H1 (cell line): Measurements from ENCODE around the gene CUX1. TPM values are rescaled to one million over a fixed set of nuclear protein-coding genes. Genes with fewer than 3 reads are reported as not detected.

Experiments
- CTCF ChIA-PET: fragments of 300-600 bp; sonication (Branson Sonifier 250); formaldehyde crosslinking; loops from one replicate; lab custom pipeline; 2021; ENCODE audit not compliant: partially characterized antibody; lab: Charles Lee
- POLR2A ChIA-PET: fragments of 300-600 bp; sonication (Branson Sonifier 250); formaldehyde crosslinking; loops from one replicate; lab custom pipeline; 2021; ENCODE audit warnings: inconsistent platforms; ENCODE audit not compliant: partially characterized antibody; lab: Charles Lee
- DNase-seq, 2 experiments: peaks; one replicate each; pipeline versions ENCODE4 v3.0.0 to v3.0.0-alpha.2; 2010 to 2022; ENCODE audit warnings: low spot score in 2 of 2, low read depth in 1 of 2, mixed read lengths in 1 of 2
- FAIRE-seq: peaks from 2 replicates; lab custom pipeline; 2011; peaks lifted over from hg19 to GRCh38; lab: Jason Lieb, UNC
- H2AFZ ChIP-seq: 2 replicates; pipeline ENCODE4 v1.8.1; 2012; ENCODE audit warnings: low read length, inconsistent platforms
- H2AK5ac ChIP-seq: 2 replicates; pipeline ENCODE4 v1.6.1; 2013; ENCODE audit warnings: low read depth, low read length
- H2BK120ac ChIP-seq: replicated peaks from 2 replicates; pipeline ENCODE3; 2013; ENCODE audit warnings: low read depth, low read length, inconsistent platforms
- H2BK12ac ChIP-seq: 2 replicates; pipeline ENCODE4 v1.6.1; 2013; ENCODE audit warnings: low read depth, low read length
- H2BK15ac ChIP-seq: 2 replicates; pipeline ENCODE4 v1.6.1; 2013; ENCODE audit warnings: low read length
- H2BK20ac ChIP-seq: 2 replicates; pipeline ENCODE4 v1.6.1; 2013; ENCODE audit warnings: low read length
- H2BK5ac ChIP-seq: 2 replicates; pipeline ENCODE4 v1.6.1; 2013; ENCODE audit warnings: low read depth, low read length
- H3K14ac ChIP-seq: 2 replicates; pipeline ENCODE4 v1.6.1; 2013; ENCODE audit warnings: inconsistent platforms; ENCODE audit not compliant: insufficient read length
- H3K18ac ChIP-seq: 2 replicates; pipeline ENCODE4 v1.6.1; 2013; ENCODE audit warnings: low read length; ENCODE audit errors: extremely low read depth
- H3K23ac ChIP-seq: 2 replicates; pipeline ENCODE4 v1.6.1; 2013; ENCODE audit warnings: inconsistent platforms; ENCODE audit not compliant: insufficient read length
- H3K23me2 ChIP-seq: 2 replicates; pipeline ENCODE4 v1.6.1; 2013; ENCODE audit warnings: low read depth, low read length
- H3K27ac ChIP-seq: 2 replicates; pipeline ENCODE4 v1.6.1; 2011; ENCODE audit warnings: low read depth, low read length, inconsistent platforms
- H3K27me3 ChIP-seq, 4 experiments: replicated peaks in 1 of 4; 1 replicate in 1 of 4; 2 replicates in 3 of 4; pipeline versions ENCODE4 v1.6.1 to v1.8.1; 2011 to 2013; ENCODE audit warnings: low read length in 3 of 4, mild to moderate bottlenecking in 3 of 4, inconsistent platforms in 2 of 4, mixed read lengths in 2 of 4, moderate library complexity in 1 of 4; ENCODE audit not compliant: control insufficient read depth in 3 of 4, insufficient read depth in 3 of 4; ENCODE audit errors: extremely low read depth in 1 of 4
- H3K36me3 ChIP-seq, 4 experiments: 2 replicates each; pipeline versions ENCODE4 v1.6.1 to v1.8.1; 2011 to 2013; ENCODE audit warnings: mild to moderate bottlenecking in 4 of 4, low read length in 3 of 4, moderate library complexity in 2 of 4, control low read depth in 1 of 4, inconsistent platforms in 1 of 4; ENCODE audit not compliant: insufficient read depth in 4 of 4, control insufficient read depth in 2 of 4
- H3K4ac ChIP-seq: replicated peaks from 2 replicates; pipeline ENCODE3; 2013; ENCODE audit warnings: low read length, low read depth, mixed read lengths, inconsistent platforms; ENCODE audit not compliant: insufficient read length
- H3K4me1 ChIP-seq, 4 experiments: replicated peaks in 1 of 4; 1 replicate in 1 of 4; 2 replicates in 3 of 4; pipeline versions ENCODE4 v1.6.1 to v1.8.1; 2011 to 2013; ENCODE audit warnings: low read length in 3 of 4, inconsistent platforms in 2 of 4, mixed read lengths in 1 of 4; ENCODE audit not compliant: insufficient read depth in 4 of 4, control insufficient read depth in 3 of 4
- H3K4me2 ChIP-seq, 2 experiments: 2 replicates each; pipeline versions ENCODE4 v1.6.1 to v1.8.1; 2011 to 2013; ENCODE audit warnings: low read depth in 2 of 2, low read length in 2 of 2, control low read depth in 1 of 2, inconsistent platforms in 1 of 2, mild to moderate bottlenecking in 1 of 2; ENCODE audit not compliant: insufficient read depth in 1 of 2
- H3K4me3 ChIP-seq, 4 experiments: fragments of 200-600, 300-600 bp in 1 of 4; sonication (generic), shearing (Covaris generic), sonication (Bioruptor Twin) in 1 of 4; 2 replicates each; pipeline versions ENCODE4 v1.5.1 to v1.8.1; 2011 to 2016; ENCODE audit warnings: low read length in 4 of 4, low read depth in 3 of 4, control low read depth in 2 of 4, inconsistent platforms in 2 of 4, mild to moderate bottlenecking in 2 of 4, mixed read lengths in 1 of 4, moderate library complexity in 1 of 4; ENCODE audit not compliant: insufficient read depth in 2 of 4; ENCODE audit errors: extremely low read depth in 1 of 4
- H3K56ac ChIP-seq: replicated peaks from 2 replicates; pipeline ENCODE3; 2013; ENCODE audit warnings: low read depth, mild to moderate bottlenecking, mixed read lengths, low read length, inconsistent platforms; ENCODE audit not compliant: insufficient read length
- H3K79me1 ChIP-seq: 2 replicates; pipeline ENCODE4 v1.6.1; 2013; ENCODE audit warnings: low read depth, low read length, control low read depth
- H3K79me2 ChIP-seq, 2 experiments: 2 replicates each; pipeline versions ENCODE4 v1.6.1 to v1.8.1; 2012 to 2013; ENCODE audit warnings: low read length in 2 of 2, mild to moderate bottlenecking in 2 of 2, inconsistent platforms in 1 of 2; ENCODE audit not compliant: insufficient read depth in 2 of 2, control insufficient read depth in 1 of 2
- H3K9ac ChIP-seq, 4 experiments: replicated peaks in 1 of 4; 1 replicate in 1 of 4; 2 replicates in 3 of 4; pipeline versions ENCODE4 v1.6.1 to v1.8.1; 2011 to 2013; ENCODE audit warnings: low read depth in 3 of 4, low read length in 3 of 4, control low read depth in 2 of 4, mild to moderate bottlenecking in 2 of 4, moderate library complexity in 2 of 4, inconsistent platforms in 1 of 4; ENCODE audit errors: extremely low read depth in 1 of 4
- H3K9me3 ChIP-seq, 2 experiments: 2 replicates each; pipeline versions ENCODE4 v1.6.1 to v1.8.1; 2012 to 2013; ENCODE audit warnings: mild to moderate bottlenecking in 2 of 2, moderate library complexity in 2 of 2, control low read depth in 1 of 2, inconsistent platforms in 1 of 2, low read depth in 1 of 2, low read length in 1 of 2, mixed read lengths in 1 of 2; ENCODE audit not compliant: insufficient read depth in 2 of 2
- H4K20me1 ChIP-seq, 2 experiments: replicated peaks in 1 of 2; 2 replicates each; pipeline versions ENCODE3 to v1.8.1; 2011 to 2013; ENCODE audit warnings: inconsistent platforms in 2 of 2, low read length in 2 of 2, mild to moderate bottlenecking in 1 of 2; ENCODE audit not compliant: insufficient read depth in 2 of 2, control insufficient read depth in 1 of 2
- H4K5ac ChIP-seq: 2 replicates; pipeline ENCODE4 v1.6.1; 2013; ENCODE audit warnings: low read length, low read depth, mixed read lengths, inconsistent platforms; ENCODE audit not compliant: insufficient read length
- H4K8ac ChIP-seq: 2 replicates; pipeline ENCODE4 v1.8.0; 2013; ENCODE audit warnings: mild to moderate bottlenecking, moderate library complexity, low read length, inconsistent platforms; ENCODE audit not compliant: insufficient read depth; ENCODE audit errors: extremely low read depth
- H4K91ac ChIP-seq: replicated peaks from 2 replicates; pipeline ENCODE3; 2013; ENCODE audit warnings: low read length, mixed read lengths, inconsistent platforms; ENCODE audit not compliant: insufficient read length
- KDM5A ChIP-seq: fragments of 200-600 bp; IDR thresholded peaks from 2 replicates; pipeline ENCODE4 v1.7.1; 2012; ENCODE audit warnings: mild to moderate bottlenecking, low read length, inconsistent platforms, mixed read lengths
- WGBS, 2 experiments: shearing (Covaris generic) in 1 of 2; methylation state at CpG; one replicate each; pipeline versions ENCODE4 v1.1.6 to v1.1.7; 2013 to 2015; ENCODE audit warnings: low lambda C conversion rate in 2 of 2, mixed read lengths in 2 of 2, inconsistent platforms in 1 of 2, low coverage in 1 of 2, missing lambda C conversion rate in 1 of 2; ENCODE audit not compliant: insufficient replicate concordance in 2 of 2, insufficient coverage in 1 of 2, insufficient read length in 1 of 2; ENCODE audit errors: extremely low coverage in 1 of 2, missing lambda C conversion rate in 1 of 2; 5-methylcytosine and 5-hydroxymethylcytosine counted together
- polyA plus RNA-seq, 7 experiments: library from polyadenylated mRNA; depleted of rRNA in 3 of 7; stranded (reverse) in 5 of 7; unstranded in 2 of 7; fragments of >200 nt in 5 of 7; fragments of 200-250 nt in 2 of 7; gene quantifications; 1 replicate in 5 of 7; 2 replicates in 1 of 7; 4 replicates in 1 of 7; pipeline versions ENCODE4 v1.2.1 to v1.2.3, GENCODE V29; 2011 to 2013; ENCODE audit warnings: missing spikeins in 2 of 7, mixed read lengths in 2 of 7
- total RNA-seq: library from RNA; stranded (reverse); fragmentation: NEBNext Ultra II Directional; extraction: Animal tissue kit (Norgen Biotek cat#: 25700); gene quantifications from 2 replicates; pipeline ENCODE4 v1.2.1, GENCODE V29; 2021

CUX1 gene
- total and polyA plus RNA-seq, 2 of the 8 experiments (the other 6 are each of a cell fraction or from before 2014, with no cell fraction given): 21.6 to 65.9 TPM

DNA sequence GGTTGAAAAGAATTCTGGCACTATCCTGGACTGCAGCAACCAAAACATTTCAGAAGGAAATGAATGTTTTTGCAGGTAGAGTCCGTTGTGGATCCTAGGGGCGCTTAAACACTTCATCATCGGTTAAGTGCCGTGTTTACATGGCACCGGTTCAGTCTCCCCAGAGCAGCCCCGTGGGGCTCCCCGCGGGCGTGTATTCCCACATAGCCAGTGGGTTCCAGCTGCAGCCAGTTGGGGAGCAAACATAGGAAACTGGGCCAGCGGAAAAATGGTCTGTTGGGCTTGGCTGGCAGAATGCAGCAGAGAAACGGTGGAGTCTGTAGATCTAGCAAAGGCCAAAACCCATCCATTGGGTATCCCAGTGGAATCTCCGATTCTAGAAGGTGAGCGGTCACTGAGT, 356.2 kb downstream of the CUX1 start:
- no peak overlapping the region for H2BK120ac ChIP-seq
- H4K20me1 ChIP-seq: peaks cover 2 to 4% of the 10 kb centered on the region in 2 experiments
- no peak overlapping the region for H3K23ac ChIP-seq
- no peak overlapping the region for H3K56ac ChIP-seq
- H3K36me3 ChIP-seq: peaks cover 0 to 9% (median 3%) of the 10 kb centered on the region in 4 experiments; a peak in 4 of 8 replicates
- H3K4me2 ChIP-seq: no peak overlapping the region
- H4K91ac ChIP-seq: no peak overlapping the region
- H3K4ac ChIP-seq: no peak overlapping the region
- H3K4me1 ChIP-seq: peaks cover 0 to 4% (median 0%) of the 10 kb centered on the region in 4 experiments; a peak in 2 of 7 replicates
- no peak for DNase-seq
- no peaks in the 10 kb centered on the region for H3K27me3 ChIP-seq
- no peak overlapping the region for H3K4me3 ChIP-seq
- no peak for TF ChIP-seq KDM5A
- no peak overlapping the region for H3K14ac ChIP-seq
- H3K27ac ChIP-seq: no peak overlapping the region
- H2AK5ac ChIP-seq: no peak overlapping the region
- no peak for FAIRE-seq
- no peak overlapping the region for H2BK5ac ChIP-seq
- no peaks in the 10 kb centered on the region for H3K79me2 ChIP-seq
- 89% methylated on average over 13 of the region's 13 CpGs; no CpG with 5 or more reads in 1 of the 2 experiments for WGBS, 2 experiments
- CTCF ChIA-PET: interaction anchor here (0.6 to 1.2 kb wide), 2 partner anchors 9 to 47 kb away, joined by 3 to 6 read pairs; no protein-coding TSS in a partner anchor
- no peak overlapping the region for H2BK20ac ChIP-seq
- no peaks in the 10 kb centered on the region for H3K79me1 ChIP-seq
- H2BK12ac ChIP-seq: no peak overlapping the region
- no peak overlapping the region for H2BK15ac ChIP-seq
- H2AFZ ChIP-seq: no peak overlapping the region
- H4K8ac ChIP-seq: no peak overlapping the region; the same call in 1 of the 2 replicates
- H4K5ac ChIP-seq: no peak overlapping the region
- H3K18ac ChIP-seq: no peak overlapping the region
- H3K23me2 ChIP-seq: no peaks in the 10 kb centered on the region
- POLR2A ChIA-PET: no interaction called here
- H3K9ac ChIP-seq: no peak overlapping the region
- no peaks in the 10 kb centered on the region for H3K9me3 ChIP-seq
